Stimulated activated CD4-positive, alpha-beta T cell treated with anti-CD3 and anti-CD28 coated beads, Interleukin-1b, Interleukin-23, amount 100 ng/mL, for 24 hours (primary cell): ENCODE data around the gene TICRR.
"Not testable (repeated sequence)": the region's sequence is repeated elsewhere in the genome, so short reads cannot be mapped to it uniquely, and the experiment has no call there.

Experiments used
- DNase-seq, 4 experiments: peaks; one replicate each; pipeline ENCODE4 v3.0.0-alpha.2; 2020; ENCODE audit warnings: low read depth in 4 of 4, low spot score in 1 of 4

The TICRR gene

GRCh38 chr15:89569090-89569745 is 6.1 kb upstream of the TICRR start:
- no peak for DNase-seq

- DNase-seq, result no peak
These were observed 567 bp downstream of the TICRR start for GRCh38 chr15:89575656-89576416.

GRCh38 chr15:89576417-89576773 is 1.1 kb downstream of the TICRR start:
- DNase-seq, result no peak

GRCh38 chr15:89577776-89578115 is 2.5 kb downstream of the TICRR start:
- DNase-seq, result no peak

GRCh38 chr15:89578146-89578545 is 2.9 kb downstream of the TICRR start:
- no peak for DNase-seq

- DNase-seq, result not testable (repeated sequence)
These were observed 5.5 kb downstream of the TICRR start for GRCh38 chr15:89580747-89581146.

GRCh38 chr15:89586651-89587050 is 11.4 kb downstream of the TICRR start:
- no peak for DNase-seq

GRCh38 chr15:89587955-89588354 is 12.7 kb downstream of the TICRR start:
- no peak for DNase-seq

- DNase-seq, result no peak
These were observed 16.6 kb downstream of the TICRR start for GRCh38 chr15:89591834-89592233.

GRCh38 chr15:89593018-89593417 is 17.7 kb downstream of the TICRR start:
- DNase-seq, result no peak

- no peak for DNase-seq
These were observed 23.8 kb downstream of the TICRR start for GRCh38 chr15:89599021-89599420.

GRCh38 chr15:89611317-89611716 is 36.0 kb downstream of the TICRR start:
- no peak for DNase-seq

- DNase-seq, result no peak
These were observed 37.8 kb downstream of the TICRR start for GRCh38 chr15:89613031-89613430.

- no peak for DNase-seq
These were observed 38.9 kb downstream of the TICRR start for GRCh38 chr15:89614164-89614563.

GRCh38 chr15:89615135-89615534 is 39.9 kb downstream of the TICRR start:
- DNase-seq, result no peak

GRCh38 chr15:89616228-89616627 is 41.0 kb downstream of the TICRR start:
- no peak for DNase-seq

- DNase-seq, result no peak
These were observed 46.3 kb downstream of the TICRR start for GRCh38 chr15:89621547-89621946.

GRCh38 chr15:89623165-89623564 is 47.9 kb downstream of the TICRR start:
- DNase-seq, result no peak

- DNase-seq, result no peak
These were observed 50.4 kb downstream of the TICRR start for GRCh38 chr15:89625716-89626115.

- DNase-seq, result no peak
These were observed 52.1 kb downstream of the TICRR start for GRCh38 chr15:89627256-89627970.

GRCh38 chr15:89628301-89628700 is 53.0 kb downstream of the TICRR start:
- no peak for DNase-seq
